NCI-H748 (cell line): Measurements from ENCODE around the gene VPS13A.

Experiments
- DNase-seq: peaks from one replicate; lab custom pipeline; 2025; ENCODE audit not compliant: unreplicated experiment; lab: John Stamatoyannopoulos, UW

The VPS13A gene

DNA sequence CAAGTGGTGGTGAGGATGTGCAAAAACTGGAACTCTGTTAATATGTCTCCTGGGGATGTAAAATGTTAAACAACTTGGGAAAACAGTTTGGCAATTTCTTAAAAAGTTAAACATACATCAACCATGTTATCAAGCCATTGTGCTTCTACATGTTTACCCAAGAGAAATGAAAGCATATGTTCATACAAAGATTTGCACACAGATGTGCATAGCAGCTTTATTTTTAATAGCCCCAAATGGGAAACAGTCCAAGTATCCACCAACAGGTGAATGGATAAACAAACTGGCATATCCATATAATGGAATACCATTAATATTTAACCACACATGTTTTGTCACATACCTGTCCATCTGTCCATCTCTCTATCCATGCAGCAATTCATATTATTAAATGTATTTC, 6.2 kb downstream of the VPS13A start:
- DNase-seq: no peak

- no peak for DNase-seq
Measured at GRCh38 chr9:77188242-77188641, 10.9 kb downstream of the VPS13A start.

DNA sequence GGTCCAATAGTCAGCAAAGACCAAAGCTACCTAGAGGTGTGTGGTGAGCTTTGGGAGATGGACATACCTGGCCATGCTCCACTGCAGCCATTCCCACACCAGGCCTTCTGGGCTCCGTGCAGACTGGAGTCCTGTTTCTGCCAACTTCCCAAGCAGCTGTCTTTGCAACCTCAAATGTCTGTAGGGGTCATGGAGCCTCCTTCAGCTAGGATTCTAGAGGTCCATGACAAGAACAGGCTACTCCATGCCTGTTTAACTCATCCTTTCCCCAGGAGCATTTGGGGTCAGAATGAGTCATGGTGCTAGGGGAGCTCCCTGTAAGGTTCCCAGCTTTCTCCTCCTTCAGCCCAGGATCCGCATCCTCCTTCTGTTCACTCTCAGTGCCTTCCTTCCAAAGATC, 17.1 kb downstream of the VPS13A start:
- no peak for DNase-seq

DNA sequence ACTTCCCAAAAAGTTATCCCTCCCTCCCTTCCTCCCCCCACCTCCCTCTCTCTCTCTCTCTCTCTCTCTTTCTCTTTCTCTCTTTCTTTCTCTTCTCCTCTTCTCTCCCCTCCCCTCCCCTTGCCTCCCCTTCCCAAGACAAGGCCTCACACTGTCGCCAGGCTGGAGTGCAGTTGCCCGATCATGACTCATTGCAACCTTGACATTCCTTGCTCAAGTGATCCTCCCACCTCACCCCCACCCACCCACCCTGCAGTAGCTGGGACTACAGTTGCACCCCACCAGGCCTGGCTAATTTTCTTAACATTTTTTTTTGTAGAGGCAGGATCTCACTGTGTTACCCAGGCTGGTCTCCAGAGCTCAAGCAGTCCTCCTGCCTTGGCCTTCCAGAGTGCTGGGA, 32.8 kb downstream of the VPS13A start:
- no peak for DNase-seq

DNA sequence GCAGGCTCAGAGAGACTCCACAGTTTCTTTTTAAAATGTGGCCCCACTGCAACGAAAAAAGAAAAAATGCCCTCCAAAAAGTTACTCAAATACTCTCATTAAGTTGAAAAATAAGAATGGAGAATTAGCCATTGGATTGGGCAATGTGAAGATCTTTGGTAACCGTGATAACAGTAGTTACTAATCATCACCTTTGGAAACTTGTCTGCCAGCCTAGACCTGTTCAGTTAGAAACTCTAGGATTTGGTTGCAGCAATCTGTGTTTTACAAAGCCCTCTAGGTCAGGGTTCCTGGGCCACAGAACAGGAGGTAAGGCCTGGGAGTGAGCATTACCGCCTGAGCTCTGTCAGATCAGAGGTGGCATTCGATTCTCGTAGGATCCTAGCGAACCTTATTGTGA, 34.2 kb downstream of the VPS13A start:
- DNase-seq: no peak

- DNase-seq: no peak
Measured at GRCh38 chr9:77212801-77213200, 35.5 kb downstream of the VPS13A start.

- no peak for DNase-seq
Measured at GRCh38 chr9:77215874-77216273, 38.5 kb downstream of the VPS13A start.

- no peak for DNase-seq
Measured at GRCh38 chr9:77218612-77219011, 41.3 kb downstream of the VPS13A start.

DNA sequence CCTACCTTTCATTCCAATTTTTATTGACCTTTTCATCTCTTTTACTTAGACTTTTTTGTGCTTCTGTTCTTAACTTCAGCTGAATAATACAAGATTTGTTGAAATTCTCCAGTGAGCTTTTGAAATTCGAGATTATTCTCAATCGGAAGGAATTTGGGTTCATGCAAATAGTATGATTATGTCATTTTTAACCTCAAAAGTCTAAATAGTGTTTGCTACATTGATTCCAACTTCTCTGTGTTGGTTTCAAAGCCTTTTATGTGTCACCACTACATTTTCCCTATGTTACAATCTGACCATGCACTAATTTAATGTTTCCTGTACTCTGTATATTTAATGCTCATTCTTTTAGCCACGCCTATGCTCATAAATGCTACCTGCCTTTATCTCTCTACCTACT, 44.1 kb downstream of the VPS13A start:
- DNase-seq: no peak

DNA sequence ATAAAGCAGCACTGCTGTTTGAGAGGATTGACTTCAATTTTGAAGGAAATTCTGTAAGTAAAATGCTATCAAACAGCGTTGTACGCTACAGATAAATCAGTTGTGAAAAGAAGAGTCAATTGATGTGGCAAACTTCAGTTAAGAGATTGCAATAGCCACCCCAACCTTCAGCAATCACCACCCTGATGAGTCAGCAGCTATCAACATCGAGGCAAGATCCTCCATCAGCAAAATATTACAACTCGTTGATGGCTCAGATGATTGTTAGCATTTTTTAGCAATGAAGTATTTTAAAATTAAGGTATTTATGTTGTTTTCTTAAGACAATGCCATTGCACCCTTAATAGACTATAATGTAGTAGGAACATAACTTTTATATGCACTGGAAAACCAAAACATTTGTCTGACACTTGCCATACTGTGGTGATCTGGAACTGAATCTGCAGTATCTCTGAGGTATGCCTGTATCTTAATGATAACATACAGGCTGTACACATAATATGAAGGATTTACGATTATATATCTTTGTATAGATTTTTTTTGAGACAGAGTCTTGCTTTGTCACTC, 47.5 kb downstream of the VPS13A start:
- no peak for DNase-seq

DNA sequence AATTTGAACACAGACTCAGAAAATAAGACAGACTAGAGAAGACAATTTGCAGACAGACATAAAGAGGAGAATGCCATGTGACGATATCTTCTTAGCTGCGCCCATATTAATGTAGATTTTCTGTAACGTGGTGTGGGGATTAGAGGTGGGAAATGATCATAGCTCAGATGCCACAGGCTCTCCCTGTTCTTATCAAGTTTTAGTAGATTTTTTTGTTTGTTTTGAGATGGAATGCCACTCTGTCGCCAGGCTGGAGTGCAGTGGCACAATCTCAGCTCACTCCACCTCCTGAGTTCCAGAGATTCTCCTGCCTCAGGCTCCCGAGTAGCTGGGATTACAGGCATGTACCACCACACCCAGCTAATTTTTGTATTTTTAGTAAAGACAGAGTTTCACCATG, 59.4 kb downstream of the VPS13A start:
- no peak for DNase-seq

DNA sequence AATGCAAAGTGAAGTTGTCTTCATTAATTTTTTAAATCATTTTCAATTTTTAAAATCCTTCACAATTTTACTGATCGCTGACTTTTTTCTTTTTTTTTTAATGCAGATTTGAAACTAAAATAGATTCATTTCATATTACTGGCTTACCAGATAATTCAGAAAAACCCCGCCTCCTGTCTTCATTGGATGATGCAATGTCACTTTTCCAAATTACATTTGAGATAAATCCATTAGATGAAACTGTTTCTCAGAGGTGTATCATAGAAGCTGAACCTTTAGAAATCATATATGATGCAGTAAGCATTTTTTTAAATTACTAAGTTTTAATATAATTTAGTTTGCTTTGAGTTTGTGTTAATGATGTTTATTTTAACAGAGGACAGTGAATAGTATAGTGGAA, 60.6 kb downstream of the VPS13A start:
- no peak for DNase-seq

- no peak for DNase-seq
Measured at GRCh38 chr9:77251050-77251449, 73.7 kb downstream of the VPS13A start.

DNA sequence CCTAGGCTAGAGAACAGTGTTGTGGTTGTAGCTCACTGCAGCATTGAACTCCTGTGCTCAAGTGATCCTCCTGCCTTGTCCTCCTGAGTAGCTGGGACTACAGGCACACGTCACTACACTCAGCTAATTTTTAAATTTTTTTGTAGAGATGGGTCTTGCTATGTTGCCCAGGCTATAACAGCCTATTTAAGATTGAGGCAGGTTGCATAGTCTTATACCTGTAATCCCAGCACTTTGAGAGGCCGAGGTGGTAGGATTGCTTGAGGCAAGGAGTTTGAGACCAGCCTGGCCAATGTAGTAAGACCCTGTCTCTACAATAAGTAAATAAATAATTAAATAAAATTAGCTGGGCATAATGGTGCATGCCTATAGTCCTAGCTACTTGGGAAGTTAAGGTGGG, 79.9 kb downstream of the VPS13A start:
- no peak for DNase-seq

GRCh38 chr9:77261605-77262004, 84.3 kb downstream of the VPS13A start:
- DNase-seq: no peak

DNA sequence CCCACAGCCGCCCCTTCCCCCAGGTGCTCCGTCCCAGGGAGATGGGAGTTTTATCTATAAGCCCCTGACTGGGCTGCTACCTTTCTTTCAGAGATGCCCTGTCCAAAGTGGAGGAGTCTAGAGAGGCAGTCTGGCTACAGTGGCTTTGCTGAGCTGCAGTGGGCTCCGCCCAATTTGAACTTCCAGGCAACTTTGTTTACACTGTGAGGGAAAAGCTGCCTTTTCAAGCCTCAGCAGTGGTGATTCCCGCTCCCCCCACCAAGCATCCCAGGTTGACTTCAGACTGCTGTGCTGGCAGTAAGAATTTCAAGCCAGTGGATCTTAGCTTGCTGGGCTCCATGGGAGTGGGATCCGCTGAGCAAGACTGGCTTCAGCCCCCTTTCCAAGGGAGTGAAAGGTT, 90.4 kb downstream of the VPS13A start:
- DNase-seq: peak; percentile 2

GRCh38 chr9:77271023-77271690, 93.8 kb downstream of the VPS13A start:
- DNase-seq: no peak

DNA sequence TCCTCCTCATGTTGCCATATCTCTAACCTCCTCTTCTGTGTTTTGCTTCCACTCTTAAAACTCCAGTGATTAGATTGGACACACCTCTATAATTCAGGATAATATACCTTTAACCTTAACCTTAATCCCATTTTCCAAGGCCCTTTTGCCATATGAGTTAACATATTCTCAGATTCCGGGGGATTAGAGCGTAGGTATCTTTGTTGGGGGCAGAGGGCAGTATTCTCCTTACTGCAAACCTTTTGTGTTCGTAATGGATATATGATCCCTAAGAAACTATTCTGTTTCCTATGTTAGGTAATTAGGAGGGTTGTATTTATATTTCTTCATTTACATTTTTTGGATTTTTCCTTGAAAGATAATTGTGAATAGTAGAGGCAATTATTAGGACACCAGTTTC, 99.5 kb downstream of the VPS13A start:
- no peak for DNase-seq

DNA sequence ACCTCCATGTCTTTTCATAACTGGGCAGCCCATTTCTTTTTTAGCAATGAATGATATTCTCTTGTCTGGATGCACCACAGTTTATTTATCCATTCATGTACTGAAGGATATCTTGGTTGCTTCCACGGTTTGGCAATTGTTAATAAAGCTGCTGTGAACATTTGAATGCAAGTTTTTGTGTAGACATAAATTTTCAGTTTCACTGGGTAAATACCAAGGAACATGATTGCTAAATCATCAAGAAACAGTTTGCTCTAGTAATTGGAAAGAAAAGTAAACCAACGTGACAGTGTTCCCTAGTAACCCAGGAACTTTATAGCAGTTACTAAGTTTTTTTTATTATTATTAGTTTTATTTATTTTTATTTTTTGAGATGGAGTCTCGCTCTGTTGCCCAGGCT, 100.4 kb downstream of the VPS13A start:
- DNase-seq: no peak

- no peak for DNase-seq
Measured at GRCh38 chr9:77283991-77284390, 106.7 kb downstream of the VPS13A start.

DNA sequence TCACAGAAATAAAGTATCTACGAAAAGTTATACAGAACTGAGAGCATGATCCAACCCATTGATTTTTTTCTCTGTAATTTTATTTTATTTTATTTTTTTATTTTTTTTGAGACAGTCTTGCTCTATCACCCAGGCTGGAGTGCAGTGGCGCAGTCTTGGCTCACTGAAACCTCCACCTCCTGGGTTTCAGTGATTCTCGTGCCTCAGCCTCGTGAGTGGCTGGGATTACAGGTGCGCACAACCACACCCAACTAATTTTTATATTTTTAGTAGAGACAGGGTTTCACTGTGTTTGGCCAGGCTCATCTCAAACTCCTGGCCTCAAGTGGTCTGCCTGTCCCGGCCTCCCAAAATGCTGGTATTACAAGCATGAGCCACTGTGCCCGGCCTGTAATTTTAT, 107.3 kb downstream of the VPS13A start:
- DNase-seq: no peak

- no peak for DNase-seq
Measured at GRCh38 chr9:77290373-77290772, 113.0 kb downstream of the VPS13A start.

DNA sequence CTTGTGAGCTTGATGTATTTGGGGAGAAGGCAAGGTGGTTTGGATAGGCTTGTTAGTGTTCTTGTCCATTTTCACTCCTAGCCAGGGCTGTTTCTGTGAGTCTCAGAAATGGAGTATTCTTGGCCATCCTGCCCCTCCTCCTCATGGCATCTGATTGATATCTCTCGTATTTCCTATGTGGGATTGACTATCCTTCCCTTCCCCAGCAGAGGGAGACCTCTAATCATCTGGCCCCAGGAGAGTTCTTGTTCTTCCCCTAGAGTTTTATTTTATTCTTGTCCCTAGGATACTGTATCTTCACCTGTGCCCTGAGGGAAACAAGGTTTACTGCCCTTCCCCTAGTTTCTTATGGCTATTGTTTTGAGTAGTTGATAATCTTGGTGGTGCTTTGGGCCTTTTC, 114.4 kb downstream of the VPS13A start:
- peak; percentile 38 for DNase-seq
